ENCODE data around the gene ASH1L.

Gene ASH1L

GRCh38 chr1:155322571-155322952, 240.0 kb downstream of the ASH1L start:
- in situ Hi-C loops (cut with HindIII; ENCODE audit: low pct_unique_long_range_greater_than_20kb, low sequenced_read_pairs): no loop called here
- no peak for TF ChIP-seq JUND (IDR thresholded peaks at IDR 0.05; ENCODE audit: low read depth)
- DNase-seq (ENCODE audit: low read depth in 1 of 2, low spot score in 1 of 2): peak in 1 of 2 experiments; percentile 19

GRCh38 chr1:155321639-155322503, 240.7 kb downstream of the ASH1L start:
- DNase-seq (ENCODE audit: low read depth in 1 of 2, low spot score in 1 of 2): peak in 1 of 2 experiments; percentile 17
- in situ Hi-C loops (cut with HindIII; ENCODE audit: low pct_unique_long_range_greater_than_20kb, low sequenced_read_pairs): no loop called here
- no peak for TF ChIP-seq JUND (IDR thresholded peaks at IDR 0.05; ENCODE audit: low read depth)

GRCh38 chr1:155320661-155321617, 241.7 kb downstream of the ASH1L start, which contains the start of gene RUSC1:
TSS of gene RUSC1 (plus strand) at chr1:155320894. CDS start at chr1:155321774, 880 bp downstream.
- in situ Hi-C loops (cut with HindIII; ENCODE audit: low pct_unique_long_range_greater_than_20kb, low sequenced_read_pairs): no loop called here
- DNase-seq (ENCODE audit: low read depth in 1 of 2, low spot score in 1 of 2): no peak
- no peak for TF ChIP-seq JUND (IDR thresholded peaks at IDR 0.05; ENCODE audit: low read depth)

- in situ Hi-C loops (cut with HindIII; ENCODE audit: low pct_unique_long_range_greater_than_20kb, low sequenced_read_pairs): no loop called here
- no peak for TF ChIP-seq JUND (IDR thresholded peaks at IDR 0.05; ENCODE audit: low read depth)
- DNase-seq (ENCODE audit: low read depth in 1 of 2, low spot score in 1 of 2): no peak
Measured at GRCh38 chr1:155320252-155320651, 242.4 kb downstream of the ASH1L start.

GRCh38 chr1:155319536-155319935, 243.1 kb downstream of the ASH1L start:
- in situ Hi-C loops (cut with HindIII; ENCODE audit: low pct_unique_long_range_greater_than_20kb, low sequenced_read_pairs): no loop called here
- DNase-seq (ENCODE audit: low read depth in 1 of 2, low spot score in 1 of 2): no peak
- TF ChIP-seq JUND (IDR thresholded peaks at IDR 0.05; ENCODE audit: low read depth): no peak

GRCh38 chr1:155318082-155318481, 244.5 kb downstream of the ASH1L start:
- TF ChIP-seq JUND (IDR thresholded peaks at IDR 0.05; ENCODE audit: low read depth): no peak
- DNase-seq (ENCODE audit: low read depth in 1 of 2, low spot score in 1 of 2): no peak
- in situ Hi-C loops (cut with HindIII; ENCODE audit: low pct_unique_long_range_greater_than_20kb, low sequenced_read_pairs): no loop called here

- no peak for TF ChIP-seq JUND (IDR thresholded peaks at IDR 0.05; ENCODE audit: low read depth)
- DNase-seq (ENCODE audit: low read depth in 1 of 2, low spot score in 1 of 2): no peak
- in situ Hi-C loops (cut with HindIII; ENCODE audit: low pct_unique_long_range_greater_than_20kb, low sequenced_read_pairs): no loop called here
Measured at GRCh38 chr1:155316922-155317321, 245.7 kb downstream of the ASH1L start.

- no peak for DNase-seq (ENCODE audit: low read depth in 1 of 2, low spot score in 1 of 2)
- no peak for TF ChIP-seq JUND (IDR thresholded peaks at IDR 0.05; ENCODE audit: low read depth)
- in situ Hi-C loops (cut with HindIII; ENCODE audit: low pct_unique_long_range_greater_than_20kb, low sequenced_read_pairs): no loop called here
Measured at GRCh38 chr1:155313261-155313660, 249.3 kb downstream of the ASH1L start.

- in situ Hi-C loops (cut with HindIII; ENCODE audit: low pct_unique_long_range_greater_than_20kb, low sequenced_read_pairs): no loop called here
- no peak for TF ChIP-seq JUND (IDR thresholded peaks at IDR 0.05; ENCODE audit: low read depth)
- DNase-seq (ENCODE audit: low read depth in 1 of 2, low spot score in 1 of 2): peak in 1 of 2 experiments; percentile 48
Measured at GRCh38 chr1:155309423-155310021, 253.1 kb downstream of the ASH1L start.

GRCh38 chr1:155308493-155309422, 253.8 kb downstream of the ASH1L start, which contains the start of gene FDPS:
TSS of gene FDPS (plus strand) at chr1:155308866. CDS start at chr1:155309790, 924 bp downstream.
- in situ Hi-C loops (cut with HindIII; ENCODE audit: low pct_unique_long_range_greater_than_20kb, low sequenced_read_pairs): no loop called here
- peak; percentile 99 to 100 for DNase-seq (ENCODE audit: low read depth in 1 of 2, low spot score in 1 of 2)
- no peak for TF ChIP-seq JUND (IDR thresholded peaks at IDR 0.05; ENCODE audit: low read depth)

- no peak for TF ChIP-seq JUND (IDR thresholded peaks at IDR 0.05; ENCODE audit: low read depth)
- in situ Hi-C loops (cut with HindIII; ENCODE audit: low pct_unique_long_range_greater_than_20kb, low sequenced_read_pairs): no loop called here
- DNase-seq (ENCODE audit: low read depth in 1 of 2, low spot score in 1 of 2): peak in 1 of 2 experiments; percentile 55
Measured at GRCh38 chr1:155307247-155307740, 255.3 kb downstream of the ASH1L start.
